ENCODE results near the gene TNFRSF1B.
"Not testable (repeated sequence)": the region's sequence is repeated elsewhere in the genome, so short reads cannot be mapped to it uniquely, and the experiment has no call there.

Gene TNFRSF1B

GRCh38 chr1:12219800-12220199 lies 53.0 kb downstream of the TNFRSF1B start:
- no peaks in the 10 kb centered on the region for H3K27me3 ChIP-seq (replicated peaks; ENCODE audit: control insufficient read depth, insufficient read depth, low read length, poor library complexity, severe bottlenecking)
- H3K4me3 ChIP-seq (ENCODE audit: insufficient read depth, low read depth, low read length, poor library complexity, severe bottlenecking): no peak overlapping the region
- no peaks in the 10 kb centered on the region for H3K9me3 ChIP-seq (ENCODE audit: control insufficient read depth, low read length)
- H3K27ac ChIP-seq (ENCODE audit: insufficient read depth, low read length, poor library complexity, severe bottlenecking): no peak overlapping the region
- H3K36me3 ChIP-seq (ENCODE audit: control insufficient read depth, insufficient read depth, low read length): no peaks in the 10 kb centered on the region
- no peaks in the 10 kb centered on the region for H3K4me1 ChIP-seq (ENCODE audit: control insufficient read depth, insufficient read depth, low read length, poor library complexity, severe bottlenecking)
- DNase-seq: no peak

GRCh38 chr1:12220890-12221289 lies 54.1 kb downstream of the TNFRSF1B start:
- no peak for DNase-seq
- Histone ChIP-seq H3K27ac (ENCODE audit: insufficient read depth, low read length, poor library complexity, severe bottlenecking) (no peak overlapping the region), H3K4me1 (ENCODE audit: control insufficient read depth, insufficient read depth, low read length, poor library complexity, severe bottlenecking) (no peaks in the 10 kb centered on the region), H3K27me3 (replicated peaks; ENCODE audit: control insufficient read depth, insufficient read depth, low read length, poor library complexity, severe bottlenecking) (no peaks in the 10 kb centered on the region), H3K36me3 (ENCODE audit: control insufficient read depth, insufficient read depth, low read length) (no peaks in the 10 kb centered on the region), H3K9me3 (ENCODE audit: control insufficient read depth, low read length) (no peaks in the 10 kb centered on the region), H3K4me3 (ENCODE audit: insufficient read depth, low read depth, low read length, poor library complexity, severe bottlenecking) (no peak overlapping the region)

GRCh38 chr1:12222700-12223099 lies 55.9 kb downstream of the TNFRSF1B start:
- H3K9me3 ChIP-seq (ENCODE audit: control insufficient read depth, low read length); DNase-seq; H3K27ac ChIP-seq (ENCODE audit: insufficient read depth, low read length, poor library complexity, severe bottlenecking); H3K4me1 ChIP-seq (ENCODE audit: control insufficient read depth, insufficient read depth, low read length, poor library complexity, severe bottlenecking); H3K27me3 ChIP-seq (replicated peaks; ENCODE audit: control insufficient read depth, insufficient read depth, low read length, poor library complexity, severe bottlenecking); H3K36me3 ChIP-seq (ENCODE audit: control insufficient read depth, insufficient read depth, low read length); H3K4me3 ChIP-seq (ENCODE audit: insufficient read depth, low read depth, low read length, poor library complexity, severe bottlenecking): not testable (repeated sequence)

GRCh38 chr1:12224092-12224491 lies 57.3 kb downstream of the TNFRSF1B start:
- not testable (repeated sequence) for H3K9me3 ChIP-seq (ENCODE audit: control insufficient read depth, low read length); DNase-seq; H3K27ac ChIP-seq (ENCODE audit: insufficient read depth, low read length, poor library complexity, severe bottlenecking); H3K27me3 ChIP-seq (replicated peaks; ENCODE audit: control insufficient read depth, insufficient read depth, low read length, poor library complexity, severe bottlenecking); H3K4me1 ChIP-seq (ENCODE audit: control insufficient read depth, insufficient read depth, low read length, poor library complexity, severe bottlenecking); H3K4me3 ChIP-seq (ENCODE audit: insufficient read depth, low read depth, low read length, poor library complexity, severe bottlenecking); H3K36me3 ChIP-seq (ENCODE audit: control insufficient read depth, insufficient read depth, low read length)

- H3K9me3 ChIP-seq (ENCODE audit: control insufficient read depth, low read length): no peaks in the 10 kb centered on the region
- H3K36me3 ChIP-seq (ENCODE audit: control insufficient read depth, insufficient read depth, low read length): no peaks in the 10 kb centered on the region
- no peak overlapping the region for H3K27ac ChIP-seq (ENCODE audit: insufficient read depth, low read length, poor library complexity, severe bottlenecking)
- no peak overlapping the region for H3K4me3 ChIP-seq (ENCODE audit: insufficient read depth, low read depth, low read length, poor library complexity, severe bottlenecking)
- H3K4me1 ChIP-seq (ENCODE audit: control insufficient read depth, insufficient read depth, low read length, poor library complexity, severe bottlenecking): peaks cover 10% of the 10 kb centered on the region
- DNase-seq: no peak
- no peaks in the 10 kb centered on the region for H3K27me3 ChIP-seq (replicated peaks; ENCODE audit: control insufficient read depth, insufficient read depth, low read length, poor library complexity, severe bottlenecking)
Measured at GRCh38 chr1:12228979-12229378, 62.2 kb downstream of the TNFRSF1B start.

GRCh38 chr1:12229386-12229834 lies 62.6 kb downstream of the TNFRSF1B start:
- no peak for DNase-seq
- Histone ChIP-seq H3K4me1 (ENCODE audit: control insufficient read depth, insufficient read depth, low read length, poor library complexity, severe bottlenecking) (peaks cover 10% of the 10 kb centered on the region), H3K4me3 (ENCODE audit: insufficient read depth, low read depth, low read length, poor library complexity, severe bottlenecking) (no peak overlapping the region), H3K27ac (ENCODE audit: insufficient read depth, low read length, poor library complexity, severe bottlenecking) (no peak overlapping the region), H3K36me3 (ENCODE audit: control insufficient read depth, insufficient read depth, low read length) (no peaks in the 10 kb centered on the region), H3K27me3 (replicated peaks; ENCODE audit: control insufficient read depth, insufficient read depth, low read length, poor library complexity, severe bottlenecking) (no peaks in the 10 kb centered on the region), H3K9me3 (ENCODE audit: control insufficient read depth, low read length) (no peaks in the 10 kb centered on the region)

- H3K4me3 ChIP-seq (ENCODE audit: insufficient read depth, low read depth, low read length, poor library complexity, severe bottlenecking): peak within 1 kb of the TSS; percentile 99
- no peaks in the 10 kb centered on the region for H3K27me3 ChIP-seq (replicated peaks; ENCODE audit: control insufficient read depth, insufficient read depth, low read length, poor library complexity, severe bottlenecking)
- H3K27ac ChIP-seq (ENCODE audit: insufficient read depth, low read length, poor library complexity, severe bottlenecking): peak within 1 kb of the TSS; percentile 75
Measured at GRCh38 chr1:12229835-12230548, 63.2 kb downstream of the TNFRSF1B start, which contains the start of gene VPS13D. Gene VPS13D, plus strand, starts transcription at chr1:12230030. Its CDS starts 4,237 bp downstream, at chr1:12234267.

GRCh38 chr1:12230549-12231275 lies 63.9 kb downstream of the TNFRSF1B start:
- Histone ChIP-seq H3K27me3 (replicated peaks; ENCODE audit: control insufficient read depth, insufficient read depth, low read length, poor library complexity, severe bottlenecking) (no peaks in the 10 kb centered on the region), H3K4me3 (ENCODE audit: insufficient read depth, low read depth, low read length, poor library complexity, severe bottlenecking) (peak overlapping the region; percentile 99), H3K4me1 (ENCODE audit: control insufficient read depth, insufficient read depth, low read length, poor library complexity, severe bottlenecking) (peaks cover 10% of the 10 kb centered on the region), H3K27ac (ENCODE audit: insufficient read depth, low read length, poor library complexity, severe bottlenecking) (peak overlapping the region; percentile 75), H3K9me3 (ENCODE audit: control insufficient read depth, low read length) (no peaks in the 10 kb centered on the region), H3K36me3 (ENCODE audit: control insufficient read depth, insufficient read depth, low read length) (peaks cover 5% of the 10 kb centered on the region)
- no peak for DNase-seq

More at GRCh38 chr1:12229835-12230548, 63.2 kb downstream of the TNFRSF1B start, which contains the start of gene VPS13D:
- no peaks in the 10 kb centered on the region for H3K9me3 ChIP-seq (ENCODE audit: control insufficient read depth, low read length)
- H3K4me1 ChIP-seq (ENCODE audit: control insufficient read depth, insufficient read depth, low read length, poor library complexity, severe bottlenecking): peaks cover 10% of the 10 kb centered on the region
- peaks cover 5% of the 10 kb centered on the region for H3K36me3 ChIP-seq (ENCODE audit: control insufficient read depth, insufficient read depth, low read length)
- peak; percentile 63 to 77 (median 68) for DNase-seq

GRCh38 chr1:12231276-12231595 lies 64.4 kb downstream of the TNFRSF1B start:
- Histone ChIP-seq H3K36me3 (ENCODE audit: control insufficient read depth, insufficient read depth, low read length) (peaks cover 8% of the 10 kb centered on the region), H3K4me1 (ENCODE audit: control insufficient read depth, insufficient read depth, low read length, poor library complexity, severe bottlenecking) (peaks cover 10% of the 10 kb centered on the region), H3K9me3 (ENCODE audit: control insufficient read depth, low read length) (no peaks in the 10 kb centered on the region), H3K4me3 (ENCODE audit: insufficient read depth, low read depth, low read length, poor library complexity, severe bottlenecking) (peak overlapping the region; percentile 99), H3K27me3 (replicated peaks; ENCODE audit: control insufficient read depth, insufficient read depth, low read length, poor library complexity, severe bottlenecking) (no peaks in the 10 kb centered on the region), H3K27ac (ENCODE audit: insufficient read depth, low read length, poor library complexity, severe bottlenecking) (no peak overlapping the region)
- DNase-seq: no peak

GRCh38 chr1:12232221-12232620 lies 65.4 kb downstream of the TNFRSF1B start:
- no peak for DNase-seq
- no peak overlapping the region for H3K27ac ChIP-seq (ENCODE audit: insufficient read depth, low read length, poor library complexity, severe bottlenecking)
- peaks cover 10% of the 10 kb centered on the region for H3K4me1 ChIP-seq (ENCODE audit: control insufficient read depth, insufficient read depth, low read length, poor library complexity, severe bottlenecking)
- no peak overlapping the region for H3K4me3 ChIP-seq (ENCODE audit: insufficient read depth, low read depth, low read length, poor library complexity, severe bottlenecking)
- no peaks in the 10 kb centered on the region for H3K27me3 ChIP-seq (replicated peaks; ENCODE audit: control insufficient read depth, insufficient read depth, low read length, poor library complexity, severe bottlenecking)
- no peaks in the 10 kb centered on the region for H3K9me3 ChIP-seq (ENCODE audit: control insufficient read depth, low read length)
- peaks cover 14% of the 10 kb centered on the region for H3K36me3 ChIP-seq (ENCODE audit: control insufficient read depth, insufficient read depth, low read length)

Data from effector memory CD4-positive, alpha-beta T cell (primary cell).